GM19099 (cell line): Measurements from ENCODE around the gene MASP2.

Experiments
- POLR2A ChIP-seq: IDR thresholded peaks from 3 replicates; pipeline ENCODE4 v1.6.1; 2011; ENCODE audit warnings: low read depth; ENCODE audit not compliant: insufficient read length; ENCODE audit errors: extremely low read depth

The MASP2 gene

GRCh38 chr1:11045428-11046269 lies 1.4 kb downstream of the MASP2 start:
- no peak for TF ChIP-seq POLR2A

GRCh38 chr1:11044849-11045427 lies 2.1 kb downstream of the MASP2 start:
- TF ChIP-seq POLR2A: no peak

DNA sequence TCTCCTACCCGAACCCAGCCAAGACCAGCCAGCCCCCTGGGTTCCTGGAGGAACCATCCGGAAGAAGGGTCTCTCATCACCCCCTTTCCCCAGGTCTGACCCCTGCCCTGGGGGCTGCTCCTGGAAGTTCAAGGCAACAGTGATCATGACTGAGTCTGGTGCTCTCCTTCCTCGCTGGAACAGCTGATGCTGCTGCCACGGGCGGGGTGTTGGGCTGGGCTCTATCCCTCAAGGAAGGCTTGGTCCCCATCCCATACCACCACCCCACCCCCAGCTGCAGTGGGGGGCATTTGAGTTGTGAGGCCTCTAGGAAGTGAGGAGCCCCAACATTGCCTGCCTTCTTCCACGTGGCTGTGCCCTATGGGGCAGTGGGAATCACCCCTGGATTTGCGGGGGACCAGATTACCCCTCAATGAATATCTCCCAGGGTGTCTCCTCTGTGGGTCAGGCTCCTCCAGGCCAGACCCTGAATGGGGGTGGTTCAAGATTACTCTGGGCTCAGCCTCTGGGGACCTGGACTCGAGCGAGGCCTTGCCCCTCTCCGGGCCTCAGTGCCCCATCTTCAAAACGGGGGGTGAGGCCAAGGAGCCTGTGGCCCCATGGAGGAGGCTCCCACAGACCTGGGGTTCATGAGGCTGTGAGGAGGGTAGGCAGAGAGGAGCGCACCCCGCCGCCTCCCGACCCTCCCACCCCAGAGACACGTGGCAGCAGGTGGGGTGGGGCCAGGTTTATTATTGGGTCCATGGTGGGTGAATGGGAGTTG lies 2.8 kb downstream of the MASP2 start:
- TF ChIP-seq POLR2A: no peak

GRCh38 chr1:11042995-11043874 lies 3.8 kb downstream of the MASP2 start:
- TF ChIP-seq POLR2A: no peak

DNA sequence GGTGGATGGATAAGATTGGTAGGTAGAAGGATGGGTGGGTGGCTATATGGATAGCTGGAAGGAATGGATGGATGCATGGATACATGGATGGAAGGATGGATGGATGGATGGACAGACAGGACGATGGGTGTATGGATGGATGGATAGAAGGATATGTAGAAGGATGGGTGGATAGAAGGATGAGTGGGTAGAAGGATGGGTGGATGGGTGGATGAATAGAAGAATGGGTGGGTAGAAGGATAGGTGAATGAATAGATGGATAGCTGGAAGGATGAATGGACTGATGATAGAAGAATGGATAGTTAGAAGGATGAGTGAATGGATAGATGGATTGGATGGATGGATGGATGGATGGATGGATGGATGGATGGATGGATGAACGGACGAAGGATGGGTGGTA lies 5.0 kb downstream of the MASP2 start:
- no peak for TF ChIP-seq POLR2A

- no peak for TF ChIP-seq POLR2A
These were observed 6.0 kb downstream of the MASP2 start for GRCh38 chr1:11041048-11041447.

DNA sequence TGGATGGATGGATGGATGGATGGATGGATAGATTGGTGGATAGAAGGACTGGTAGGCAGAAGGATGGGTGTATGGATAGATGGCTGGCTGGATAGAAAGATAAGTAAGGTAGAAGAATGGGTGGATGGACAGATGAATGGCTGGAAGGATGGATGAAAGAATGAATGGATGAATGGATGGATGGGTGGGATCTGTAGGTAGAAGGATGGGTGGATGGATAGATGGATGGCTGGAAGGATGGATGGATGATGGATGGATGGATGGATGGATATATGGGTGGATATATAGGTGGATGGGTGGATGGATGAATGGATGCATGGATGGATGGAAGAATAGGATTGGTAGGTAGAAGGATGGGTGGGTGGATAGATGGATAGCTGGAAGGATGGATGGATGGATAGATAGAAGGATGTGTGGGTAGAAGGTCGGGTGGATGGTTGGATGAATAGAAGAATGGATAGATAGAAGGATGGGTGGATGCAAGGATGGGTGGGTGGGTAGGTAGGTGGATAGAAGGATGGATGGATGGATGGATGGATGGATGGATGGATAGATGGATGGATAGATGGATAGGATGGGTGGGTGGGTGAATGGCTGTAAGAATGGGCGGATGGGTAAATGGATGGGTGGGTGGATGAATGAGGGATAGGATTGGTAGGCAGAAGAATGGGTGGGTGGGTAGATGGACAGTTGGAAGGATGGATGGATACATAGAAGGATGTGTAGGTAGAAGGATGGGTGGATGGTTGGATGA lies 7.5 kb downstream of the MASP2 start:
- no peak for TF ChIP-seq POLR2A

- no peak for TF ChIP-seq POLR2A
These were observed 9.3 kb downstream of the MASP2 start for GRCh38 chr1:11037740-11038182.

DNA sequence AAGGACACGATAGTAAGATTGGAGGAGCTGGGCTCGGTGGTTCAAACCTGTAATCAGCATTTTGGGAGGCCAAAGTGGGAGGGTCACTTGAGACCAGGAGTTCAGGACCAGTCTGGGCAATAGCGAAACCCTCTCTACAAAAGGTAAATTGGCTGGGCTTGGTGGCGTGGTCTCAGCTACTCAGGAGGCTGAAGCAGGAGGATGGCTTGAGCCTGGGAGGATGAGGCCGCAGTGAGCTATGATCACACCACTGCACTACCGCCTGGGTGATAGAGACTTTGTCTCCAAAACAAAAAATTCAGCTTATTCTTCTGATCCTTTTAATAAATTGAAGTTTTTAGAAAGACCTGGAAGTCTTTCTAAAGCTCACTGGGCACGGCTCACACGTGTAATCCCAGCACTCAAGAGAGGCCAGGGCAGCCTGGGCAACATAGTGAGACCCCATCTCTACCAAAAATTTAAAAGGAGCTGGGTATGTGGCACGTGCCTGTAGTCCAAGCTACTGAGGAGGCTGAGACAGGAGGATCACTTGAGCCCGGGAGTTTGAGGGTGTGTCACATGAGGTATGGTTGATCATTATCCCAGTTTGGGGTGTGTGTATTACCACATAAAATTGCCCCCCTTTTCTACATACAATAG lies 15.3 kb downstream of the MASP2 start:
- no peak for TF ChIP-seq POLR2A

DNA sequence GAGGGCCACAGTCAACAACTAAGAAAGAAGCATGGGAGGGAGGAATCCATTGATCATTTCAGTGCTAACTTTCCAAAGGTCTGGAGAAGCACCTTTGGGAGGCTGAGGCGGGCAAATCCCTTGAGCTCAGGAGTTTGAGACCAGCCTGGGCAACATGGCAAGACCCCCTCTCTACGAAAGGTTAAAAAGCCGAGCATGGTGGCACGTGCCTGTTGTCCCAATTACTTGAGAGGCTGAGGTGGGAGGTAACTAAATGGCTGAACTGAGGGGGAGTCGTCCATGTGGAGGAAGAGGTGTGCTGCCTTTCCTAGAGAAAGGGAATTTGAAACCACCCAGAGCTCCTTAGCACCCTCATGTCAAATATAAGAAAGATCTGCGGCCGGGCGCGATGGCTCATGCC lies 16.2 kb downstream of the MASP2 start:
- TF ChIP-seq POLR2A: no peak

- no peak for TF ChIP-seq POLR2A
These were observed 19.0 kb downstream of the MASP2 start for GRCh38 chr1:11028018-11028417.

GRCh38 chr1:11027316-11027715 lies 19.7 kb downstream of the MASP2 start:
- no peak for TF ChIP-seq POLR2A

GRCh38 chr1:11026903-11027302 lies 20.1 kb downstream of the MASP2 start:
- TF ChIP-seq POLR2A: no peak

DNA sequence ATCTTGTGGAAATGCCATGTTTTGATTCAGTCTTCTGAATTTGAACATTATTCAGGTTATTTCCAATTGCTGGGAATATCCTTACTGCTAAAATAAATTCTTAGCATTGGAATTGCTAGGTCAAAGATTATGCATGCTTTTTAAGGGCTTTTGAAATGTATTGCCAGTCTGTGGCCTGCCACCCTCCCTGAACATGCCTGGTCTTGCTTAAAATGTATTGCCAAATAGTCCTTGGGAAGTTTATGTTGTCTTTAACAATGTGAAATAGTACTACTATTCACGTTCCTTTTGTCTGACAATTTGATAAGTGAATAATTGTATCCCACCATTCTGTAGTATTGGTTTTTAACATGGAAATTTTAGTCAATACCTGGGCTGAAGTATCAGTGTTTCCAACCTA lies 21.0 kb downstream of the MASP2 start:
- TF ChIP-seq POLR2A: no peak
